GM19463 (cell line): Measurements from ENCODE around the gene GRIA3.

Source experiments
- ATAC-seq: cut with Tn5 transposase; IDR thresholded peaks from one replicate; pipeline ENCODE4 v1.9.1; 2021; ENCODE audit warnings: mild to moderate bottlenecking, moderate library complexity; ENCODE audit not compliant: unreplicated experiment

GRIA3 gene

GRCh38 chrX:123442764-123443163, 258.7 kb downstream of the GRIA3 start:
- no peak for ATAC-seq

GRCh38 chrX:123447506-123447905, 263.4 kb downstream of the GRIA3 start:
- no peak for ATAC-seq

GRCh38 chrX:123449335-123449734, 265.3 kb downstream of the GRIA3 start:
- no peak for ATAC-seq

GRCh38 chrX:123450222-123450621, 266.1 kb downstream of the GRIA3 start:
- no peak for ATAC-seq

- ATAC-seq = peak; percentile 76
Measured at GRCh38 chrX:123454712-123455431, 270.8 kb downstream of the GRIA3 start.

- ATAC-seq = no peak
Measured at GRCh38 chrX:123455693-123456092, 271.6 kb downstream of the GRIA3 start.

GRCh38 chrX:123464709-123465108, 280.6 kb downstream of the GRIA3 start:
- no peak for ATAC-seq

- ATAC-seq = no peak
Measured at GRCh38 chrX:123468481-123468880, 284.4 kb downstream of the GRIA3 start.

GRCh38 chrX:123475068-123475724, 291.1 kb downstream of the GRIA3 start:
- no peak for ATAC-seq

GRCh38 chrX:123476611-123477219, 292.6 kb downstream of the GRIA3 start:
- no peak for ATAC-seq

GRCh38 chrX:123477673-123478072, 293.6 kb downstream of the GRIA3 start:
- no peak for ATAC-seq

- no peak for ATAC-seq
Measured at GRCh38 chrX:123481913-123482851, 298.1 kb downstream of the GRIA3 start.

- no peak for ATAC-seq
Measured at GRCh38 chrX:123486297-123486696, 302.2 kb downstream of the GRIA3 start.

GRCh38 chrX:123487236-123487635, 303.2 kb downstream of the GRIA3 start:
- no peak for ATAC-seq

- ATAC-seq = no peak
Measured at GRCh38 chrX:123487669-123488068, 303.6 kb downstream of the GRIA3 start.

GRCh38 chrX:123489011-123489410, 304.9 kb downstream of the GRIA3 start:
- ATAC-seq = no peak

- no peak for ATAC-seq
Measured at GRCh38 chrX:123493857-123494256, 309.8 kb downstream of the GRIA3 start.

- ATAC-seq = no peak
Measured at GRCh38 chrX:123499787-123500186, 315.7 kb downstream of the GRIA3 start.

- ATAC-seq = no peak
Measured at GRCh38 chrX:123504047-123504446, 320.0 kb downstream of the GRIA3 start.

GRCh38 chrX:123504630-123505270, 320.7 kb downstream of the GRIA3 start:
- ATAC-seq = no peak
